Activated gamma-delta T cell (primary cell): ENCODE data around the gene TAF1A.

Experiments
- DNase-seq: peaks from one replicate; lab custom pipeline; 2025; lab: John Stamatoyannopoulos, UW

Gene TAF1A

GRCh38 chr1:222535455-222535854, 54.3 kb downstream of the TAF1A start:
- no peak for DNase-seq

- DNase-seq: no peak
Observed at GRCh38 chr1:222530852-222531251, 58.9 kb downstream of the TAF1A start.

GRCh38 chr1:222529916-222530315, 59.8 kb downstream of the TAF1A start:
- no peak for DNase-seq

GRCh38 chr1:222529181-222529580, 60.6 kb downstream of the TAF1A start:
- DNase-seq: no peak

GRCh38 chr1:222525951-222526350, 63.8 kb downstream of the TAF1A start:
- DNase-seq: no peak

GRCh38 chr1:222523852-222524251, 65.9 kb downstream of the TAF1A start:
- DNase-seq: no peak

- DNase-seq: no peak
Observed at GRCh38 chr1:222522105-222522915, 67.4 kb downstream of the TAF1A start.

GRCh38 chr1:222521299-222522104, 68.2 kb downstream of the TAF1A start:
- DNase-seq: no peak
